Chondrocyte (in vitro differentiated cells): Measurements from ENCODE around the gene LRRC10. TPM values are rescaled to one million over a fixed set of nuclear protein-coding genes. Genes with fewer than 3 reads are reported as not detected.

Source experiments
- DNase-seq: peaks from one replicate; pipeline ENCODE4 v3.0.0; 2021; ENCODE audit warnings: mixed read lengths, low spot score
- H3K27ac Mint-ChIP-seq: one replicate; pipeline ENCODE4 v1.8.0; 2021; ENCODE audit warnings: mild to moderate bottlenecking, moderate library complexity, mixed read lengths; ENCODE audit not compliant: unreplicated experiment
- H3K27me3 Mint-ChIP-seq: 2 replicates; pipeline ENCODE4 v1.8.0; 2021; ENCODE audit warnings: low read depth, mixed read lengths
- H3K36me3 Mint-ChIP-seq: 2 replicates; pipeline ENCODE4 v1.8.0; 2021; ENCODE audit warnings: low read depth, mixed read lengths
- H3K4me1 Mint-ChIP-seq: 2 replicates; pipeline ENCODE4 v1.8.0; 2021; ENCODE audit warnings: low read depth, mild to moderate bottlenecking, mixed read lengths
- H3K4me3 Mint-ChIP-seq: one replicate; pipeline ENCODE4 v1.8.0; 2021; ENCODE audit warnings: mild to moderate bottlenecking, moderate library complexity, mixed read lengths; ENCODE audit not compliant: unreplicated experiment
- H3K9me3 Mint-ChIP-seq: 2 replicates; pipeline ENCODE4 v1.8.0; 2021; ENCODE audit warnings: low read depth, mixed read lengths
- CTCF ChIP-seq: fragments of 200-600 bp; sonication (generic); IDR thresholded peaks from 2 replicates; pipeline ENCODE4 v1.5.0; 2021; ENCODE audit warnings: antibody characterized with exemption, mild to moderate bottlenecking, moderate library complexity
- total RNA-seq: library from RNA; stranded (reverse); gene quantifications from 3 replicates; pipeline ENCODE4 v1.2.1, GENCODE V29; 2021

The LRRC10 gene
- total RNA-seq, 1 donor from 2014 or later = not detected

- Mint-ChIP-seq H3K4me1 (no peaks in the 10 kb centered on the region), H3K4me3 (no peak overlapping the region), H3K27ac (no peak overlapping the region), H3K36me3 (no peaks in the 10 kb centered on the region), H3K27me3 (no peaks in the 10 kb centered on the region), H3K9me3 (no peaks in the 10 kb centered on the region)
- TF ChIP-seq CTCF = peak; percentile 56
- no peak for DNase-seq
Measured at GRCh38 chr12:69633061-69633460, 22.4 kb upstream of the LRRC10 start.

- Mint-ChIP-seq H3K4me3 (no peak overlapping the region), H3K9me3 (no peaks in the 10 kb centered on the region), H3K36me3 (no peaks in the 10 kb centered on the region), H3K27ac (no peak overlapping the region), H3K4me1 (no peaks in the 10 kb centered on the region), H3K27me3 (no peaks in the 10 kb centered on the region)
- no peak for DNase-seq
- peak; percentile 58 for TF ChIP-seq CTCF
Measured at GRCh38 chr12:69630191-69630590, 19.5 kb upstream of the LRRC10 start.

DNA sequence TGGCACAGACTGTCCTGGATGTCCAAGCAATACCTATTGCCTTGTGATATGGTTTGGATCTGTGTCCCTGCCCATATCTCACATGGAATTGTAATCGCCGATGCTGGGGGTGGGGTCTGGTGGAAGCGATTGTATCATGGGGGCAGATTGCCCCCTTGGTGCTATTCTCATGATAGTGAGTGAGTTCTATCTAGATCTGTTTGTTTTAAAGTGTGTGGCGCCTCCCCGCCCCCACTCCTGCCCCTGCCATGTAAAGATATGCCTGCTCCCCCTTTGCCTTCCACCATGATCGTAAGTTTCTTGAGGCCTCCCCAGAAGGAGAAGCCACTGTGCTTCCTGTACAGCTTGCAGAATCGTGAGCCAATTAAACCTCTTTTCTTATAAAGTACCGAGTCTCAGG, 16.8 kb upstream of the LRRC10 start:
- H3K27ac Mint-ChIP-seq = no peak overlapping the region
- H3K9me3 Mint-ChIP-seq = no peaks in the 10 kb centered on the region

DNA sequence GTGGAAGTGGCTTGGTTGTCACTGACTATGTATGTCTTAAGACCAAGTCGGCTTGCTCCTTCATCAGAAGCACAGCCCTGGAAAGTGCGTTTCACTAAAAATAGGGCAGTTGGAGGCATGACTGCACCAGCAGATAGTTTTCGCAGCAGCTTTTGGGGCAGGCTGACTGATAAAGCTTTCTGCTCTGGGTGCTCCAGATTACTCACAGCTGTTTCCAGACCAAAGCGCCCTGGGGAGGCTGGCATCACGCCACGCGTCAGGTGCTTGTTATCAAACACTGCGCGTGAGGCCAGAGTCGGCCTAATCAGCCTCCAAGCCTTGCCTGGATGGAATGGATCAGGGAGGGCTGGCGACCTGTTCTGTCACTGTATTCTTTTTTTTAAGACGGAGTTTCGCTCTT, 13.3 kb upstream of the LRRC10 start:
- no peaks in the 10 kb centered on the region for H3K4me1 Mint-ChIP-seq
- no peak overlapping the region for H3K27ac Mint-ChIP-seq
- DNase-seq = no peak
- H3K9me3 Mint-ChIP-seq = no peaks in the 10 kb centered on the region
- H3K4me3 Mint-ChIP-seq = no peak overlapping the region
- no peaks in the 10 kb centered on the region for H3K27me3 Mint-ChIP-seq
- no peak for TF ChIP-seq CTCF
- no peaks in the 10 kb centered on the region for H3K36me3 Mint-ChIP-seq

More for the DNA sequence above, 16.8 kb upstream of the LRRC10 start:
- no peaks in the 10 kb centered on the region for H3K36me3 Mint-ChIP-seq
- no peak for TF ChIP-seq CTCF
- H3K4me1 Mint-ChIP-seq = no peaks in the 10 kb centered on the region
- H3K4me3 Mint-ChIP-seq = no peak overlapping the region
- no peak for DNase-seq
- H3K27me3 Mint-ChIP-seq = no peaks in the 10 kb centered on the region

GRCh38 chr12:69621551-69621950, 10.8 kb upstream of the LRRC10 start:
- Mint-ChIP-seq H3K36me3 (no peaks in the 10 kb centered on the region), H3K27me3 (no peaks in the 10 kb centered on the region), H3K9me3 (peaks cover 2% of the 10 kb centered on the region), H3K27ac (no peak overlapping the region), H3K4me3 (no peak overlapping the region), H3K4me1 (no peaks in the 10 kb centered on the region)
- DNase-seq = no peak
- TF ChIP-seq CTCF = no peak
